GM12873 (cell line): ENCODE results near the gene NEK4.

ENCODE experiments used
- TF ChIP-seq, protein P1 (sequence below): IDR thresholded peaks from 2 replicates; pipeline ENCODE4 v1.5.1; 2012; ENCODE audit warnings: low read depth, mild to moderate bottlenecking, moderate library complexity, low read length, control low read depth; ENCODE audit not compliant: insufficient read depth; ENCODE audit errors: missing control alignments

NEK4 gene

DNA sequence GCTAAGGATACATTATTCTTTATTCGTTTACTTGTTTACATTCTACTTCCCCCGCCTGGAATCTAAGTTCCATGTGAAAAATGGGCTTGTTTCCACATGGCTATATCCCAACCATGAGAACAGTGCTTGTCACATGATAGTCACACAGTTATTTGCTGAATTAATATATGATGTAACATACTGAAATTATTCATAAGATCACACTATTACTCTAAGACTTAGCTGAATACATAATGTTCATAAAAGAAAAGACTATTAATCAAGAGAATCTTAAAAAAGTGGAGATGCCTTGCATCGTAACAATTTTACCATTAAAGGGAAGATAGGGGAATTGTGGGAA, 91.6 kb downstream of the NEK4 start:
- TF ChIP-seq, protein P1, sequence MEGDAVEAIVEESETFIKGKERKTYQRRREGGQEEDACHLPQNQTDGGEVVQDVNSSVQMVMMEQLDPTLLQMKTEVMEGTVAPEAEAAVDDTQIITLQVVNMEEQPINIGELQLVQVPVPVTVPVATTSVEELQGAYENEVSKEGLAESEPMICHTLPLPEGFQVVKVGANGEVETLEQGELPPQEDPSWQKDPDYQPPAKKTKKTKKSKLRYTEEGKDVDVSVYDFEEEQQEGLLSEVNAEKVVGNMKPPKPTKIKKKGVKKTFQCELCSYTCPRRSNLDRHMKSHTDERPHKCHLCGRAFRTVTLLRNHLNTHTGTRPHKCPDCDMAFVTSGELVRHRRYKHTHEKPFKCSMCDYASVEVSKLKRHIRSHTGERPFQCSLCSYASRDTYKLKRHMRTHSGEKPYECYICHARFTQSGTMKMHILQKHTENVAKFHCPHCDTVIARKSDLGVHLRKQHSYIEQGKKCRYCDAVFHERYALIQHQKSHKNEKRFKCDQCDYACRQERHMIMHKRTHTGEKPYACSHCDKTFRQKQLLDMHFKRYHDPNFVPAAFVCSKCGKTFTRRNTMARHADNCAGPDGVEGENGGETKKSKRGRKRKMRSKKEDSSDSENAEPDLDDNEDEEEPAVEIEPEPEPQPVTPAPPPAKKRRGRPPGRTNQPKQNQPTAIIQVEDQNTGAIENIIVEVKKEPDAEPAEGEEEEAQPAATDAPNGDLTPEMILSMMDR: no peak

DNA sequence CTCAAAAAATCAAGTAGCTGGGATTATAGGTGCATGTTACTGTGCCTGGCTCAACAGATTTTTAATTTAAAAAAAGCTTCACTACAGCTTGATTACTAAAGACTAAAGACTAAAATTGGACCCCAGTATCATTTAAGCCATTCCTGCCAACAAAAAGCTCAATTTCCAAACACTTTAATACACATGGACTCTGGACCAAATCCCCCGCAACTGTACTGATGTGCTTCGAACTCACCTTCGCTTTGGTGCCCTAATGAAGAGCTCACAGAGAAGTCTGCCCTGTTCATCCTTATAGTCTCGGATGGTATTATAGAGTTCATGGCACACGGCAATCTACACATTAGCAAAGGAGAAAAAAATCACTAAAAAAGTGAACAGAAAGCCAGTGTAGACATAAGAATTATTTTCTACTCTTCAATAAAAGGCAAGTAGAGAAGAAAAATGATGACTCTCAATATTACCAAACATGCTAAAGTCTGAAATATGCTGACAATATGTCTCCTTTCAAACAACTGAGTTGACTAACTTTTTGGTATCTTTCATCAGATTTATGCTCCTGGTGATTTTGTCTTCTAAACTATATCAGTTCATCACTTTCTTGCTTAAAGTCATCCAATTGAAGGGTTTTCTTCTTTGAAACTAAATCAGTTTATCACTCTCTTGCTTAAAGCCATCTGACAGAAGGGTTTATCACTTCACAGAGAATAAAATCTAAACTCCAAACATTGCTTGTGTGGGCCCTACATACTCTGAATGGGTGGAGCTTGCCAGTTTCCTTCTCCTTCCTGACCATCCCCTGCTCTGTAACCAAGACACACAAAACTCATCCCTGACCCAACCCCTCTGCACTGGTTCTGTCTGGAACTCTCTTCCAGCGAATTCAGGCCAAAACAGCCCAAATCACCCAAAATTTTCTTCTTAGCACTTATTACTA, 92.2 kb downstream of the NEK4 start:
- TF ChIP-seq, protein P1: no peak

DNA sequence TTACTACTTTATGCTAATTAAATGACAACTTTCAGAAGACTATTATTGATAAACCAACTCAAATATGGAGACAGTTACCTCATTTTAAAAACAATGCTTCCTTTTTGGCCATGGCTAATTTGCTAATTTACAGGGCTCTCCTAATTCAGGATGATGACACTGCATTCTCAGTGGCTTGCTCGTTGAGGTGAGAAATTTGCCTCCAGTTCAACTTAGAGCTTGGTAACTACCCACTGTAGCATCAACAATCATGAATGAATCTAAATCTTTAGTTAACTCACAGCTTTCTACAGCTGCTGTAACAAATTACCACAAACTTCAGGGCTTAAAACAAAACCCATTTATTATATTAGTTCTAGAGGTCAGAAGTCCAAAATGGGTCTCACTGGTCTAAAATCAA, 99.1 kb downstream of the NEK4 start:
- TF ChIP-seq, protein P1: no peak

DNA sequence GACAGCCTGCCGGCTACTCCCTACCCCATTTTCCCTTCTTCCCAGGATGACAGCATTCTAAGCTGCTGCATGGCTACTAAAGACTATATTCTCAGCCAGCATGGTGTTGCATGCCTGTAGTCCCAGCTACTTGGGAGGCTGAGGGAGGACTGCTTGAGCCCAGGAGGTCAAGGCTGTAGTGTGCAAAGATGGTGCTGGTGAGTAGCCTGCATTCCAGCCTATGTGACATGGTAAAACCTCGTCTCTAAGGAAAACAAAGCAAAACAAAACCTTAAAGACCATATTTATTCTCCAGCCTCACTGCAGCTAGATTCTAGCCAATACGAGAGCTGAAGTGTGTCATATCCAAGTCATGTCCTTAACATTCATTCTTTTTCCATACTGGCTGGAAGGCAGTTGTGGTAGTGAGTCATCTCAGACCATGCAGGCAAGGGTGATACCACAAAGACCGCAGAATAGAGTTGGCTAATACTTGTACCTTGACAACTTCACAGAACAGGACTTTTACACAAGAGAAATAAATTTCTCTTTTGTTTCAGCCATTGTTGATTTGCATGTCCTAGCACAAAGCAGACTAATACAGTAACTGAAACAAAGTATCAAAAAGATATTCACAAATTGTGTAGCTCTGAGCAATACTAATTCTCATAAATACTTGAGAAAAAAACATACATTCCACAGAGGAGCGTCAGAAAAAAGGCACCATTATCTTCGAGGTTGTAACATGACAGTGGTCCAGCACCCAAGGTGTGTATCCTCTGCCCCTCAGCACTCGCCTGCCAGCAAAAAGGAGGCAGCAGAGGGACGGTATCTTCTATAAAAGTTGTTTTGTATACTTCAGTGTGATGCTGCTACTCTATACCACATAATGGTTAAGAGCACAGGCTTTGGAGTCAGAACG, 99.9 kb downstream of the NEK4 start:
- TF ChIP-seq, protein P1: no peak

DNA sequence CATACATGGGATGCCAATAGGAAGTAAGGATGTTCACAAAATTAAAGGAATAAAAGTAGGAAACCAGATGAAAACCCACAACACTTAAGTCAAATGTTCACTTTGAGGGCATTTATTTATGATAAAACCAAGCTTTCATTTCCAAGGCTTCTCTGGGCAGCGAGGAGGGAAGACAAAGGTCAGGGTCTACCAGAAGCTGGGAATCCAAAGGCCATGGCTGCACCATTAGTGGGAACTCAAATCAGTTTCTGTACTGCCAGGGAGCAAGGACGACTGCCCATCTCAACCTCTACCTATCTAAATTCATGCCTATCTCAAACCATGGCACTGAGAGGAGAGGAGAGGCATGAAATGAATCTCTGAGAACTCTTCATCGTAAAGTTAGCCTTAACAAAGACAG, 107.6 kb downstream of the NEK4 start:
- TF ChIP-seq, protein P1: no peak

DNA sequence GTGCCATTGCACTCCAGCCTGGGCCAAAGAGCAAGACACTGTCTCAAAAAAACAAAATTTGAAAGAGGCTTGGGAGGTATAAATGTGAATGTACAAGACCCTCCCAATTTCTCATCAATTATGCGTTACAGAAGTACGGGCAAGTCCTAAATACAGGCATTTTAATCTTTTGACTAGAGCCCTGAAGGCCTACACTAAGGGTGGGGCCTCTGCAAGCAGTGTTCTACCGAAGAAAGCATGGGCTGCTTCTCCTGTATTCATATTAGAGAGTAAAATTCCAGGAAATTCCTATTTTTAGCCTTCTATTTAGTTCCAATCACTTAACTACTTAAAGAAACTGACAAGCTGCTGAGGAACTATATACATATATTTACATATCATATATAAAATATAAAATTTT, 110.7 kb downstream of the NEK4 start:
- TF ChIP-seq, protein P1: no peak
